ENCODE results near the gene CACNA1C. TPM values are rescaled to one million over a fixed set of nuclear protein-coding genes. Genes with fewer than 3 reads are reported as not detected.

Gene CACNA1C
- total and polyA plus RNA-seq, 10 of the 15 experiments (the other 5 are each of a cell fraction or from before 2014, with no cell fraction given) = under 0.01 to 0.15 (median 0.09) TPM; not detected in 5

GRCh38 chr12:2070440-2071045 lies 17.8 kb downstream of the CACNA1C start (continued):
- no peak for TF ChIP-seq RELB (IDR thresholded peaks at IDR 0.05; ENCODE audit: low read depth)
- TF ChIP-seq EP300 (IDR thresholded peaks at IDR 0.05; ENCODE audit: borderline replicate concordance in 1 of 2, control insufficient read depth in 1 of 2, low read depth in 2 of 2, low read length in 2 of 2) = no peak

GRCh38 chr12:2074792-2075191 lies 22.0 kb downstream of the CACNA1C start:
- FAIRE-seq = no peak
- no peak overlapping the region for H3K9ac ChIP-seq (ENCODE audit: control insufficient read depth, insufficient read depth, low read length)
- no peak overlapping the region for H2AFZ ChIP-seq (ENCODE audit: control insufficient read depth, low read depth, low read length)
- no peaks in the 10 kb centered on the region for H3K79me2 ChIP-seq (ENCODE audit: control insufficient read depth, insufficient read depth, low read length)
- RAD21 ChIA-PET (ENCODE audit: unreplicated experiment) = no interaction called here
- H3K36me3 ChIP-seq (ENCODE audit: control insufficient read depth in 2 of 2, insufficient read depth in 2 of 2, low read length in 1 of 2) = no peaks in the 10 kb centered on the region
- H3K27ac ChIP-seq (ENCODE audit: control insufficient read depth, insufficient read depth) = no peak overlapping the region
- SMC1A ChIA-PET (ENCODE audit: uncharacterized antibody, unreplicated experiment) = no interaction called here
- no peaks in the 10 kb centered on the region for H4K20me1 ChIP-seq (ENCODE audit: control insufficient read depth, insufficient read depth)
- no peak for ATAC-seq
- H3K27me3 ChIP-seq (replicated peaks in 1 of 2; ENCODE audit: control insufficient read depth in 2 of 2, insufficient read depth in 2 of 2, low read length in 1 of 2) = no peaks in the 10 kb centered on the region
- no TSS peak for BruUV-seq (replicated peaks)
- intact Hi-C loops (cut with micrococcal nuclease; ENCODE audit: unreplicated experiment) = no loop called here
- no peak overlapping the region for H3K4me2 ChIP-seq (ENCODE audit: control insufficient read depth, insufficient read depth)
- no peaks in the 10 kb centered on the region for H3K4me1 ChIP-seq (ENCODE audit: control insufficient read depth, insufficient read depth, low read length)
- POLR2A ChIA-PET = no interaction called here
- in situ Hi-C loops (cut with MboI) = no loop called here
- CTCF ChIA-PET = no interaction called here
- DNase-seq (ENCODE audit: low read depth, low spot score) = no peak
- H3K4me3 ChIP-seq = no peak overlapping the region
- WGBS (ENCODE audit: insufficient coverage, insufficient replicate concordance, low lambda C conversion rate, missing lambda C conversion rate) = 28% methylated on average over 4 of the region's 4 CpGs
- H3K9me3 ChIP-seq (replicated peaks; ENCODE audit: control insufficient read depth, insufficient read depth, low read length) = peaks cover 3% of the 10 kb centered on the region; the same call in 2 of the 3 replicates
- no peak for TF ChIP-seq MAX (IDR thresholded peaks at IDR 0.05; ENCODE audit: low read depth, low read length)
- no peak for TF ChIP-seq PAX5 (IDR thresholded peaks at IDR 0.05; ENCODE audit: borderline replicate concordance, low read depth, low read length)
- TF ChIP-seq NRF1 (conservative IDR thresholded peaks at IDR 0.05; ENCODE audit: low read depth, low read length) = no peak
- no peak for TF ChIP-seq ZNF24 (IDR thresholded peaks at IDR 0.05)
- TF ChIP-seq RAD21 (IDR thresholded peaks at IDR 0.05; ENCODE audit: insufficient read depth, low read depth, low read length) = no peak
- TF ChIP-seq NFYB (IDR thresholded peaks at IDR 0.05; ENCODE audit: insufficient read depth, low read depth, low read length) = no peak
- no peak for TF ChIP-seq CEBPZ (IDR thresholded peaks at IDR 0.05; ENCODE audit: low read depth, low read length)
- TF ChIP-seq NR2F1 (conservative IDR thresholded peaks at IDR 0.05) = no peak
- TF ChIP-seq NBN (IDR thresholded peaks at IDR 0.05) = no peak
- no peak for TF ChIP-seq BCLAF1 (IDR thresholded peaks at IDR 0.05)

Data from GM12878 (cell line).